Mucosa of stomach (tissue), 1 donor: Measurements from ENCODE around the gene RLN1.
"Not testable (repeated sequence)": the region's sequence is repeated elsewhere in the genome, so short reads cannot be mapped to it uniquely, and the experiment has no call there.

ENCODE experiments used
- H3K27me3 ChIP-seq: one replicate; pipeline ENCODE4 v1.7.0; 2013; ENCODE audit warnings: mild to moderate bottlenecking, low read length; ENCODE audit not compliant: control insufficient read depth, insufficient read depth
- H3K36me3 ChIP-seq: one replicate; pipeline ENCODE4 v1.7.0; 2013; ENCODE audit warnings: low read length; ENCODE audit not compliant: control insufficient read depth, insufficient read depth
- H3K4me1 ChIP-seq: one replicate; pipeline ENCODE4 v1.7.0; 2013; ENCODE audit warnings: mild to moderate bottlenecking, low read length; ENCODE audit not compliant: control insufficient read depth, insufficient read depth
- H3K4me3 ChIP-seq: one replicate; pipeline ENCODE4 v1.7.0; 2013; ENCODE audit warnings: low read length
- H3K9ac ChIP-seq: one replicate; pipeline ENCODE4 v1.7.0; 2013; ENCODE audit warnings: mild to moderate bottlenecking, low read length, moderate library complexity
- H3K9me3 ChIP-seq: one replicate; pipeline ENCODE4 v1.7.0; 2013; ENCODE audit warnings: mild to moderate bottlenecking, low read length, moderate library complexity; ENCODE audit not compliant: control insufficient read depth
- donor health status: Pancreatic carcinoma.

Gene RLN1

GRCh38 chr9:5338992-5339981 lies at the start of gene RLN1:
Gene RLN1 (minus strand): TSS chr9:5339876. CDS start chr9:5339746, 130 bp downstream.
- not testable (repeated sequence) for H3K4me1 ChIP-seq, H3K9me3 ChIP-seq, H3K27me3 ChIP-seq, H3K4me3 ChIP-seq, H3K36me3 ChIP-seq, H3K9ac ChIP-seq

GRCh38 chr9:5389109-5389732 lies 49.5 kb upstream of the RLN1 start:
- no peaks in the 10 kb centered on the region for H3K4me1 ChIP-seq
- H3K9me3 ChIP-seq: no peaks in the 10 kb centered on the region
- no peaks in the 10 kb centered on the region for H3K36me3 ChIP-seq
- H3K27me3 ChIP-seq: no peaks in the 10 kb centered on the region
- no peak overlapping the region for H3K9ac ChIP-seq
- no peak overlapping the region for H3K4me3 ChIP-seq

GRCh38 chr9:5388026-5388819 lies 48.5 kb upstream of the RLN1 start:
- H3K27me3 ChIP-seq: no peaks in the 10 kb centered on the region
- no peaks in the 10 kb centered on the region for H3K36me3 ChIP-seq
- no peak overlapping the region for H3K9ac ChIP-seq
- H3K4me3 ChIP-seq: no peak overlapping the region
- H3K4me1 ChIP-seq: no peaks in the 10 kb centered on the region
- no peaks in the 10 kb centered on the region for H3K9me3 ChIP-seq

GRCh38 chr9:5384436-5384835 lies 44.8 kb upstream of the RLN1 start:
- Histone ChIP-seq H3K4me3 (no peak overlapping the region), H3K27me3 (no peaks in the 10 kb centered on the region), H3K4me1 (no peaks in the 10 kb centered on the region), H3K9me3 (no peaks in the 10 kb centered on the region), H3K9ac (no peak overlapping the region), H3K36me3 (no peaks in the 10 kb centered on the region)

- Histone ChIP-seq H3K27me3 (no peaks in the 10 kb centered on the region), H3K9me3 (no peaks in the 10 kb centered on the region), H3K9ac (no peak overlapping the region), H3K36me3 (no peaks in the 10 kb centered on the region), H3K4me3 (no peak overlapping the region), H3K4me1 (no peaks in the 10 kb centered on the region)
These were observed 42.8 kb upstream of the RLN1 start for GRCh38 chr9:5382479-5382878.

GRCh38 chr9:5375790-5376477 lies 36.3 kb upstream of the RLN1 start:
- H3K36me3 ChIP-seq: no peaks in the 10 kb centered on the region
- H3K27me3 ChIP-seq: no peaks in the 10 kb centered on the region
- no peaks in the 10 kb centered on the region for H3K9me3 ChIP-seq
- no peak overlapping the region for H3K9ac ChIP-seq
- H3K4me3 ChIP-seq: no peak overlapping the region
- no peaks in the 10 kb centered on the region for H3K4me1 ChIP-seq

GRCh38 chr9:5375091-5375490 lies 35.4 kb upstream of the RLN1 start:
- H3K4me3 ChIP-seq: no peak overlapping the region
- H3K27me3 ChIP-seq: no peaks in the 10 kb centered on the region
- no peak overlapping the region for H3K9ac ChIP-seq
- no peaks in the 10 kb centered on the region for H3K9me3 ChIP-seq
- no peaks in the 10 kb centered on the region for H3K36me3 ChIP-seq
- no peaks in the 10 kb centered on the region for H3K4me1 ChIP-seq

GRCh38 chr9:5364294-5365024 lies 24.8 kb upstream of the RLN1 start:
- Histone ChIP-seq H3K4me1 (no peaks in the 10 kb centered on the region), H3K9me3 (no peaks in the 10 kb centered on the region), H3K27me3 (no peaks in the 10 kb centered on the region), H3K36me3 (no peaks in the 10 kb centered on the region), H3K4me3 (no peak overlapping the region), H3K9ac (no peak overlapping the region)

GRCh38 chr9:5361326-5362010 lies 21.8 kb upstream of the RLN1 start:
- Histone ChIP-seq H3K9ac (no peak overlapping the region), H3K4me1 (no peaks in the 10 kb centered on the region), H3K4me3 (no peak overlapping the region)

GRCh38 chr9:5360341-5360740 lies 20.7 kb upstream of the RLN1 start:
- Histone ChIP-seq H3K27me3 (no peaks in the 10 kb centered on the region), H3K9ac (no peak overlapping the region), H3K4me3 (no peak overlapping the region), H3K36me3 (no peaks in the 10 kb centered on the region), H3K4me1 (no peaks in the 10 kb centered on the region), H3K9me3 (no peaks in the 10 kb centered on the region)

More at GRCh38 chr9:5361326-5362010, 21.8 kb upstream of the RLN1 start:
- H3K36me3 ChIP-seq: no peaks in the 10 kb centered on the region
- H3K27me3 ChIP-seq: no peaks in the 10 kb centered on the region
- no peaks in the 10 kb centered on the region for H3K9me3 ChIP-seq
